ENCODE measurements around the gene SSBP1.
A peak's percentile ranks its signal among the peaks of the same experiment; 100 is the strongest.
"Not testable (repeated sequence)": the region's sequence is repeated elsewhere in the genome, so short reads cannot be mapped to it uniquely, and the experiment has no call there.

Gene SSBP1

DNA sequence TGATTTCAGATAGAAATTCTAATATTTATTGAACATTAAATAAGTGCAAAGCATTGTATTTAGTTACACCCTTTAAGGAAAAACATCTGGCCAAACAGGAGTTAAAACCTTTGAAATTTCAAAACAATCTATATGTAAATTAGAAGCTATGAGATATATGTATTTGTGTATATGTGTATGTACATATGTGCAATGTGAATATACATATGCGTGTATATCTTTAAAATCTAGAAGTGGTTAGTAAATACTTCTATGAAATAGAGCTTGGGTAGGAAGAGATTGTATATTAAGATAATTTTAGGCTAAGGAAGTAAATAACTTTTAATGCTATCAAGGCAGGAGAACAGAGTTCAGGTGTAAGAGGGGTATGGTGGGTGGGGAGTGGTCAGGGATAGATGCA is 20.7 kb upstream of the SSBP1 start:
- ATAC-seq (replicated peaks): no peak
- no peaks in the 10 kb centered on the region for H3K27me3 Mint-ChIP-seq
- H3K27ac Mint-ChIP-seq: no peak overlapping the region
- peaks cover 0 to 4% of the 10 kb centered on the region in 2 donors for H3K4me1 Mint-ChIP-seq
- H3K9me3 Mint-ChIP-seq: no peaks in the 10 kb centered on the region
- no peak overlapping the region for H3K4me3 Mint-ChIP-seq
- no peaks in the 10 kb centered on the region for H3K36me3 Mint-ChIP-seq
- DNase-seq: no peak

DNA sequence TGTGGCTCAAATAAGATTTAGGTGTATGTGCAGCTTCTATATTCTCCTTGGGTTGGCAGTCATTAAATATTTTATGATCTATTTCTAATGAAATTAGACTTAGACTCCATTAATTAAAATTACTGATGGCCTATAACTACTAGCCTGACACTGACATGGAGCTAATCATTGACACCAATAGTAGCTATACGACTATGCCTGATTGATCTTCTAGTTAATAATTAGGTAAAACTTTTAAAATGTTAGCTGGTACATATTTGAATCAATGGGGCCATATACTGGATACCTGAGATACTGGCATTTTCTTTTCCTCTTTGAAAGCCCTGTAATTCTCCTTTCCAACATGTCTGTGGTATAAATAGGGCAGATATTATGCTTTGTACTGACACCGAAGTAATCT is 15.6 kb upstream of the SSBP1 start:
- Mint-ChIP-seq H3K27ac (no peak overlapping the region), H3K27me3 (no peaks in the 10 kb centered on the region), H3K9me3 (no peaks in the 10 kb centered on the region), H3K4me3 (no peak overlapping the region), H3K36me3 (no peaks in the 10 kb centered on the region), H3K4me1 (peaks cover 0 to 4% of the 10 kb centered on the region in 2 donors)
- no peak for DNase-seq
- ATAC-seq (replicated peaks): no peak

DNA sequence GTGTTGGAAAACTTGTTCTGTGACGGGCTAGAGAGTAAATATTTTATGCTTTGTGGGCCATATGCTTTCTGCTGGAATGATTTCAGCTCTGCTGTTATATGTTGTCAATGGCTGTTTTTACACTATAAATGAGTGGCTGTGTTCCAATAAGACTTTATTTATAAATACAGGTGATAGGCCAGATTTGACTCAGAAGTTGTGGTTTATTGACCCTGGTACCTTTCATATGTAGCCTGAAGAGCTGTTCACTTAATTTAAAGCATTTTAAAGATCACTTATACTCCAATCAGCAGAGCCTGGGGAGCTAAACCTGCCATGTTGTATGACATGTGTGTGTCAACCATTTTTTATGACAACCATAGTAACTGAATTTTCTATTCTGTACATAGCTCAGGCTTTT is 9.1 kb upstream of the SSBP1 start:
- H3K27me3 Mint-ChIP-seq: no peaks in the 10 kb centered on the region
- DNase-seq: no peak
- no peaks in the 10 kb centered on the region for H3K9me3 Mint-ChIP-seq
- H3K27ac Mint-ChIP-seq: no peak overlapping the region
- H3K4me3 Mint-ChIP-seq: no peak overlapping the region
- no peak for ATAC-seq (replicated peaks)
- H3K4me1 Mint-ChIP-seq: no peaks in the 10 kb centered on the region
- no peaks in the 10 kb centered on the region for H3K36me3 Mint-ChIP-seq

- Mint-ChIP-seq H3K27me3 (no peaks in the 10 kb centered on the region), H3K36me3 (no peaks in the 10 kb centered on the region), H3K4me1 (no peaks in the 10 kb centered on the region), H3K27ac (no peak overlapping the region), H3K9me3 (no peaks in the 10 kb centered on the region), H3K4me3 (peak overlapping the region in 1 of 2 donors; percentile 3)
- no peak for DNase-seq
- ATAC-seq (replicated peaks): no peak
Observed at GRCh38 chr7:141731476-141732149, 6.5 kb upstream of the SSBP1 start.

DNA sequence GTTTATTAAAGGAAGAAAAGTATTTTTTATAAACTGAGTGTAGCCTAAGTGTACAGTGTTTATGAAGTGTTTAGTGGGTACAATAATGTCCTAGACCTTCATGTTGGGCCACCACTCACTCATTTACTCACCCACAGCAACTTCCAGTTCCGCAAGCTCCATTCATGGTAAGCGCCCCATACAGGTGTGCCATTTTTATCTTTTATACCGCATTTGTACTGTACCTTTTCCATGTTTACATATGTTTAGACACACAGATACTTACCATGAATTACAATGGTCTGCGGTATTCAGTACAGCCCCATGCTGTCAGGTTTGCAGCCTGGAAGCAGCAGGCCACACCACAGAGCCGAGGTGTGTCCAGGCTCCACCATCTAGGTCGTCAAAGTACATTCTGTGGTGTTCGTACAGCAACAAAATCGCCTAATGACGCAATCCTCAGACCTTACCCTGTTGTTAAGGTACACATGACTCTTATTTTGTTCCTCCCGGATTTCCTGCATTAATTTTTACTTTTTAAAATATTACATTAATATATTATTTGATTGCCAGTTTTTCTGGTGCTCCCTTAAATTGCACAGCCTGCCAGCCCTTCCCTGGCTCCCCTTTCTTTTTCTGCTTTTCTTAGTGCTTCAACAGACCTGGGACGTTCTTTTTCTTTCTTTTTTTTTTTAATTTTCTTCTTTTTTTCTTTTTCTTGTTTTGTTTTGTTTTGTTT is 881 bp upstream of the SSBP1 start:
- Mint-ChIP-seq H3K27ac (peak overlapping the region; percentile 98), H3K9me3 (no peaks in the 10 kb centered on the region), H3K4me3 (peak overlapping the region; percentile 96 to 98), H3K36me3 (peaks cover 15 to 23% of the 10 kb centered on the region in 2 donors), H3K27me3 (no peaks in the 10 kb centered on the region), H3K4me1 (peaks cover 12 to 19% of the 10 kb centered on the region in 2 donors)
- DNase-seq (no peak), ATAC-seq (replicated peaks) (no peak)

- peaks cover 26 to 36% of the 10 kb centered on the region in 2 donors for H3K36me3 Mint-ChIP-seq
- peak overlapping the region; percentile 98 for H3K27ac Mint-ChIP-seq
Observed at GRCh38 chr7:141738592-141739013, 445 bp downstream of the SSBP1 start.

DNA sequence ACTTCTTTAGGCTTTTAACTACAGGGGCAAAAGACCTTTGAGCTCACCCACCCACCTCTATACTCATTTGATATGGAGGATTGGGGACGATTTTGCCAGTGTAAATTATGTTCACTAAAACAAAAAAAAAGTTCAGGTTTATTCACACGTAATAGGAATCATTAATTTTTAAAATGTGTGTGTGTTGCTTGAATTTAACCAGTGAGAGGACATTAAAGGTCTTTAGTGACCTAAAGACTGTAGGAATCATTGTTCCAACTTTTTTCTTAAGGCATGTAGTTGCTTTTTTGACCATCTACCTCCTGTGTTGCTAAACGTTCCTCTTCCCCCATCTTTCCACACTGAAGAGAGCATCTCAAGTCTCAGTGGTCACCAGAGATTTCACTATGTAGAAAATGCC is 1.1 kb downstream of the SSBP1 start:
- Mint-ChIP-seq H3K4me3 (peak overlapping the region; percentile 96 to 98), H3K36me3 (peaks cover 29 to 42% of the 10 kb centered on the region in 2 donors), H3K27me3 (no peaks in the 10 kb centered on the region), H3K27ac (peak overlapping the region; percentile 81), H3K9me3 (no peaks in the 10 kb centered on the region), H3K4me1 (peaks cover 17 to 37% of the 10 kb centered on the region in 2 donors)
- ATAC-seq (replicated peaks) (no peak), DNase-seq (no peak)

More at GRCh38 chr7:141738592-141739013, 445 bp downstream of the SSBP1 start:
- no peak for DNase-seq
- peak overlapping the region; percentile 96 to 98 for H3K4me3 Mint-ChIP-seq
- no peak for ATAC-seq (replicated peaks)
- H3K27me3 Mint-ChIP-seq: no peaks in the 10 kb centered on the region
- no peaks in the 10 kb centered on the region for H3K9me3 Mint-ChIP-seq
- H3K4me1 Mint-ChIP-seq: peaks cover 15 to 31% of the 10 kb centered on the region in 2 donors

GRCh38 chr7:141742229-141742628 is 4.1 kb downstream of the SSBP1 start:
- Mint-ChIP-seq H3K9me3 (no peaks in the 10 kb centered on the region), H3K4me1 (peaks cover 17 to 38% of the 10 kb centered on the region in 2 donors), H3K36me3 (peaks cover 31 to 54% of the 10 kb centered on the region in 2 donors), H3K27ac (no peak overlapping the region), H3K27me3 (no peaks in the 10 kb centered on the region), H3K4me3 (no peak overlapping the region)
- DNase-seq: no peak
- ATAC-seq (replicated peaks): no peak

DNA sequence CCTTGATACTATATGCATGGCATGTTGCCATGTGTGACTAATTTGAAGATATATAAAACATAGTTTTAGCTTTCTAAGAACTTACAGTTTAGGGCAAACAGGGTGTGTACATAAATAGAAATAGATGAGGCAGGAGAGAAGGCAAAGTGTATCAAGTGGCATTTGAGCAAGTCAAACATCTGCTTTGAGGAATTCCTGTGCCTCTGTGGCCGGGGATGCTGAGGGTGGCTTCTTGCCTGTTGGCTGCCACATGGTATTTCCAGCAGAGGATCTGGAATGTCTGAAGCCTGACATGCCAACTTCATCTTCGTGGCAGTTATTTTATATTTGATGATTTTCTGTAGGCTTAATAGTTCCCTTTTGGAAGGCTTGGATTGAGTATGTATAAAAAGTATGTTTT is 6.0 kb downstream of the SSBP1 start:
- no peak overlapping the region for H3K4me3 Mint-ChIP-seq
- no peak overlapping the region for H3K27ac Mint-ChIP-seq
- no peaks in the 10 kb centered on the region for H3K9me3 Mint-ChIP-seq
- peaks cover 28 to 53% of the 10 kb centered on the region in 2 donors for H3K36me3 Mint-ChIP-seq
- DNase-seq (no peak), ATAC-seq (replicated peaks) (no peak)
- H3K4me1 Mint-ChIP-seq: peaks cover 15 to 33% of the 10 kb centered on the region in 2 donors
- no peaks in the 10 kb centered on the region for H3K27me3 Mint-ChIP-seq

- ATAC-seq (replicated peaks) (no peak), DNase-seq (no peak)
- peaks cover 45 to 63% of the 10 kb centered on the region in 2 donors for H3K36me3 Mint-ChIP-seq
- H3K4me1 Mint-ChIP-seq: peaks cover 1 to 10% of the 10 kb centered on the region in 2 donors
- peaks cover 4 to 7% of the 10 kb centered on the region in 2 donors for H3K9me3 Mint-ChIP-seq
- H3K4me3 Mint-ChIP-seq: no peak overlapping the region
- no peak overlapping the region for H3K27ac Mint-ChIP-seq
- no peaks in the 10 kb centered on the region for H3K27me3 Mint-ChIP-seq
Observed at GRCh38 chr7:141748396-141748795, 10.2 kb downstream of the SSBP1 start.

DNA sequence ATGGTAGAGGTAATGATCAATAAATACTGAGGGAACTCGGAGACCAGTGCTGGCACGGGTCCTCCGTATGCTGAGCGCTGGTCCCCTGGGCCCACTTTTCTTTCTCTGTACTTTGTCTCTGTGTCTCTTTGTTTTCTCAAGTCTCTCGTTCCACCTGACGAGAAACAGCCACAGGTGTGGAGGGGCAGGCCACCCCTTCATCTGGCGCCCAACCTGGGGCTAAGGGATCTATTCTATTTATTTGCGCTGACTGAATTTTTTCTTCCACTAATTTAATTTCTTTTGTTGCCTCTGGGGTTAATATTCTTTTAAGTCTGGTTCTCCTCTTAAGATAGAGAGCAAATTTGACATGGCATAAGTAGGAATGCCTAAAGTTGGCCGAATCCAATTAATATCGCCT is 13.7 kb downstream of the SSBP1 start:
- not testable (repeated sequence) for DNase-seq; H3K4me1 Mint-ChIP-seq; H3K4me3 Mint-ChIP-seq; H3K27ac Mint-ChIP-seq; ATAC-seq (replicated peaks); H3K27me3 Mint-ChIP-seq; H3K9me3 Mint-ChIP-seq
- peaks cover 63 to 76% of the 10 kb centered on the region in 2 donors for H3K36me3 Mint-ChIP-seq

- Mint-ChIP-seq H3K27me3 (no peaks in the 10 kb centered on the region), H3K27ac (no peak overlapping the region), H3K9me3 (peaks cover 4 to 7% of the 10 kb centered on the region in 2 donors), H3K4me3 (no peak overlapping the region), H3K4me1 (peaks cover 2 to 6% of the 10 kb centered on the region in 2 donors), H3K36me3 (peaks cover 66 to 83% of the 10 kb centered on the region in 2 donors)
- DNase-seq (no peak), ATAC-seq (replicated peaks) (no peak)
Observed at GRCh38 chr7:141752634-141753033, 14.5 kb downstream of the SSBP1 start.

- H3K36me3 Mint-ChIP-seq: peaks cover 77 to 93% of the 10 kb centered on the region in 2 donors
- ATAC-seq (replicated peaks): no peak
- no peak overlapping the region for H3K27ac Mint-ChIP-seq
- no peak for DNase-seq
- H3K27me3 Mint-ChIP-seq: no peaks in the 10 kb centered on the region
- no peak overlapping the region for H3K4me3 Mint-ChIP-seq
- peaks cover 2 to 6% of the 10 kb centered on the region in 2 donors for H3K4me1 Mint-ChIP-seq
- H3K9me3 Mint-ChIP-seq: peaks cover 4 to 7% of the 10 kb centered on the region in 2 donors
Observed at GRCh38 chr7:141754939-141755338, 16.8 kb downstream of the SSBP1 start.

GRCh38 chr7:141763797-141764196 is 25.6 kb downstream of the SSBP1 start, which contains the start of gene TAS2R3:
Gene TAS2R3, plus strand, starts transcription at chr7:141764097. Its CDS starts 62 bp downstream, at chr7:141764159.
- no peak for ATAC-seq (replicated peaks)
- Mint-ChIP-seq H3K4me1 (no peaks in the 10 kb centered on the region), H3K27ac (no peak within 1 kb of the TSS)

More at GRCh38 chr7:141763797-141764196, 25.6 kb downstream of the SSBP1 start, which contains the start of gene TAS2R3:
- DNase-seq: no peak
- Mint-ChIP-seq H3K27me3 (no peaks in the 10 kb centered on the region), H3K4me3 (no peak within 1 kb of the TSS), H3K9me3 (no peaks in the 10 kb centered on the region), H3K36me3 (peaks cover 61 to 69% of the 10 kb centered on the region in 2 donors)
